ENCODE data around the gene MGAT4B. TPM values are rescaled to one million over a fixed set of nuclear protein-coding genes. Genes with fewer than 3 reads are reported as not detected.

The MGAT4B gene
- total RNA-seq, 1 experiment from 2014 or later = 148 TPM

GRCh38 chr5:179824745-179825112, 18.1 kb upstream of the MGAT4B start:
- Histone ChIP-seq H3K27ac (ENCODE audit: low read depth, low read length) (no peak overlapping the region), H3K4me1 (ENCODE audit: control insufficient read depth in 1 of 2, insufficient read depth in 2 of 2, low read length in 2 of 2) (peaks cover 14 to 30% of the 10 kb centered on the region in 2 experiments), H3K9me2 (ENCODE audit: insufficient read depth) (no peaks in the 10 kb centered on the region), H4K20me1 (ENCODE audit: insufficient read depth) (peaks cover 12% of the 10 kb centered on the region; the same call in 1 of the 2 replicates), H3K27me3 (ENCODE audit: insufficient read depth, low read length) (no peaks in the 10 kb centered on the region), H3K4me2 (ENCODE audit: low read length) (no peak overlapping the region), H3K4me3 (replicated peaks in 1 of 2; ENCODE audit: low read depth in 1 of 2, low read length in 2 of 2) (no peak overlapping the region), H2AFZ (ENCODE audit: low read depth, low read length, poor library complexity, severe bottlenecking) (no peak overlapping the region), H3K36me3 (ENCODE audit: control insufficient read depth in 1 of 2, insufficient read depth in 2 of 2, low read length in 2 of 2) (peaks cover 49 to 73% of the 10 kb centered on the region in 2 experiments; a peak in 3 of 4 replicates), H3K79me2 (ENCODE audit: insufficient read depth, low read length) (peaks cover 80% of the 10 kb centered on the region), H3K9ac (ENCODE audit: low read length) (no peak overlapping the region), H3K9me3 (ENCODE audit: control insufficient read depth in 1 of 2, insufficient read depth in 1 of 2, low read depth in 1 of 2, low read length in 2 of 2) (no peaks in the 10 kb centered on the region)
- ChIA-PET CTCF (no interaction called here), RAD21 (ENCODE audit: low non-redundant PET in 1 of 2, low total read pairs in 2 of 2, uncharacterized antibody in 2 of 2, unreplicated experiment in 2 of 2) (no interaction called here), POLR2A (no interaction called here)
- intact Hi-C loops (cut with micrococcal nuclease) = no loop called here
- ATAC-seq (no peak), DNase-seq (ENCODE audit: low read depth, low spot score) (no peak)
- TF ChIP-seq EGR1 (IDR thresholded peaks at IDR 0.05; ENCODE audit: low read depth) = no peak
- no peak for TF ChIP-seq EZH2phosphoT487 (IDR thresholded peaks at IDR 0.05; ENCODE audit: borderline replicate concordance)
- TF ChIP-seq SP1 (IDR thresholded peaks at IDR 0.05; ENCODE audit: low read depth) = no peak
- no peak for TF ChIP-seq ZNF274 (IDR thresholded peaks at IDR 0.05; ENCODE audit: low read depth, low read length)
- no peak for TF ChIP-seq POLR2AphosphoS5 (IDR thresholded peaks at IDR 0.05; ENCODE audit: low read depth, low read length)
- no peak for TF ChIP-seq REST (IDR thresholded peaks at IDR 0.05; ENCODE audit: low read depth)
- TF ChIP-seq JUND (IDR thresholded peaks at IDR 0.05) = no peak
- no peak for TF ChIP-seq SIN3A (IDR thresholded peaks at IDR 0.05; ENCODE audit: low read depth)
- TF ChIP-seq YY1 (IDR thresholded peaks at IDR 0.05; ENCODE audit: extremely low read depth, insufficient replicate concordance, low read depth, low read length) = no peak
- BruUV-seq (replicated peaks) = no TSS peak

Data from HCT116 (cell line).